Right atrium auricular region (tissue), 2 donors: ENCODE measurements around the gene KCTD8. TPM values are rescaled to one million over a fixed set of nuclear protein-coding genes. Genes with fewer than 3 reads are reported as not detected.

Source experiments
- DNase-seq: peaks from one replicate; pipeline ENCODE4 v3.0.0-alpha.2; 2019; ENCODE audit warnings: low spot score
- H3K27ac ChIP-seq, 2 donors: fragments of 200-600 bp; sonication (generic); 1 replicate in 1 of 2; 2 replicates in 1 of 2; pipeline ENCODE4 v1.5.1; 2016 to 2019
- H3K27me3 ChIP-seq, 2 donors: fragments of 200-600 bp; sonication (generic); one replicate each; pipeline versions ENCODE4 v1.5.1 to v1.6.0; 2017 to 2019
- H3K36me3 ChIP-seq: fragments of 200-600 bp; sonication (generic); one replicate; pipeline ENCODE4 v1.5.1; 2016
- H3K4me1 ChIP-seq, 2 donors: fragments of 200-600 bp; sonication (generic); one replicate each; pipeline versions ENCODE4 v1.5.1 to v1.6.0; 2017 to 2019
- H3K4me3 ChIP-seq, 2 donors: fragments of 200-600 bp; sonication (generic); 1 replicate in 1 of 2; 2 replicates in 1 of 2; pipeline ENCODE4 v1.5.1; 2017 to 2019; ENCODE audit warnings: mild to moderate bottlenecking in 1 of 2, moderate library complexity in 1 of 2
- H3K9me3 ChIP-seq, 2 donors: fragments of 200-600 bp; sonication (generic); one replicate each; pipeline ENCODE4 v1.5.1; 2019
- total RNA-seq, 2 donors: library from RNA; depleted of rRNA; stranded (reverse); fragments of >200 nt; gene quantifications; one replicate each; pipeline ENCODE4 v1.1.0, GENCODE V29; 2016
- TF ChIP-seq, protein P1 (sequence below), 2 donors: fragments of 200-600 bp; sonication (generic); IDR thresholded peaks; one replicate each; pipeline ENCODE4 v1.5.1; 2019; ENCODE audit warnings: antibody characterized with exemption in 2 of 2

KCTD8 gene
- total RNA-seq, 2 donors from 2014 or later = 0.74 to 1.0 TPM

GRCh38 chr4:44462259-44462658 lies 13.7 kb upstream of the KCTD8 start:
- TF ChIP-seq, protein P1, sequence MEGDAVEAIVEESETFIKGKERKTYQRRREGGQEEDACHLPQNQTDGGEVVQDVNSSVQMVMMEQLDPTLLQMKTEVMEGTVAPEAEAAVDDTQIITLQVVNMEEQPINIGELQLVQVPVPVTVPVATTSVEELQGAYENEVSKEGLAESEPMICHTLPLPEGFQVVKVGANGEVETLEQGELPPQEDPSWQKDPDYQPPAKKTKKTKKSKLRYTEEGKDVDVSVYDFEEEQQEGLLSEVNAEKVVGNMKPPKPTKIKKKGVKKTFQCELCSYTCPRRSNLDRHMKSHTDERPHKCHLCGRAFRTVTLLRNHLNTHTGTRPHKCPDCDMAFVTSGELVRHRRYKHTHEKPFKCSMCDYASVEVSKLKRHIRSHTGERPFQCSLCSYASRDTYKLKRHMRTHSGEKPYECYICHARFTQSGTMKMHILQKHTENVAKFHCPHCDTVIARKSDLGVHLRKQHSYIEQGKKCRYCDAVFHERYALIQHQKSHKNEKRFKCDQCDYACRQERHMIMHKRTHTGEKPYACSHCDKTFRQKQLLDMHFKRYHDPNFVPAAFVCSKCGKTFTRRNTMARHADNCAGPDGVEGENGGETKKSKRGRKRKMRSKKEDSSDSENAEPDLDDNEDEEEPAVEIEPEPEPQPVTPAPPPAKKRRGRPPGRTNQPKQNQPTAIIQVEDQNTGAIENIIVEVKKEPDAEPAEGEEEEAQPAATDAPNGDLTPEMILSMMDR (IDR thresholded peaks at IDR 0.05) = no peak
- no peaks in the 10 kb centered on the region for H3K27me3 ChIP-seq
- H3K9me3 ChIP-seq = peaks cover 0 to 10% of the 10 kb centered on the region in 2 donors
- no peaks in the 10 kb centered on the region for H3K36me3 ChIP-seq
- H3K4me1 ChIP-seq = no peaks in the 10 kb centered on the region
- H3K4me3 ChIP-seq = no peak overlapping the region
- H3K27ac ChIP-seq = no peak overlapping the region
- DNase-seq = no peak

DNA sequence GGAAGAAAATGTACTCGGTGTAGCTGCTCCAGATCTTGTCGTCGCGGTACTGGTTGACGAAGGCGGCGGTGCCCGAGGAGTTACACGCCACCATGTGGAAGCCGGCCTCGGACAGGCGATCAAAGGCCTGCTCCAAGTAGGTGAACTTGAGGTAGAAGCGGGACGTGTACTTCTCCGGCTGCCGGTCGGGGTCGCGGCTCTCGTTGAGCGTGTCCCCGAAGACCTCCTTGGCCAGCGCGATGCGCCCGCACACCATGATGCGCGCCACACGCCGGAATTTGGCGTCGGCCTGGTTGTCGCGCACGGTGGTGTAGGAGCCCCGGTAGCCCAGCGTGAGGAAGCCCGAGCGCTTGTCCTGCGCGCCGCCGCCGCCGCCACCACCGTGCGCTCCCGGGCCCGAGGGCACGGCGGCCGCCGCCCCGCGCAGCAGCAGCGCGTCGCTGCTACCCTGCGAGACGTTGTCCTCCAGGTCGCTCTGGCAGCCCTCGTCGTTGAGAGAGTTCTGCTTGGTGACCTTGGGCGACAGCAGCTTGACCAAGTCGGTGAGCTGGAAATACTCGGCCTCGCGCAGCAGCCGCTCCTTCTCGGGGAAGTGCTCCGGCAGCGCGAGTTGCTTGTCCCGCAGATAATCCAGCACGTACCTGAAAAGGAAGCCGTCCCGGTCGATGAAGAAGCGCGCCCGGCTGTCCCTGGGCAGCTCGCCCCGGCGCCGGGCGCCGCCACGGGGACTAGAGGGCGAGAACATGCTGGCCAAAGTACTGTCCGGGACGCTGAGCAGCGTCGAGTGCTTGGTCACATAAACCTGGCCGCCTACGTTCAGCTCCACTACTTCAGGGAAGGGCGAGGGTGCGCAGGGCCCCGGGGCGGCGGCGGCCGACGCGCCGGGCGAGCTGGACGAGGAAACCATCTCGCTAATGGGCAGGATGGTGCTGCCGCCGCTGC lies 775 bp downstream of the KCTD8 start:
- H3K27me3 ChIP-seq = peaks cover 0 to 9% of the 10 kb centered on the region in 2 donors
- H3K9me3 ChIP-seq = no peaks in the 10 kb centered on the region
- peak overlapping the region; percentile 58 to 59 for H3K27ac ChIP-seq
- peak; percentile 58 for DNase-seq
- H3K4me1 ChIP-seq = peaks cover 0 to 24% of the 10 kb centered on the region in 2 donors
- H3K36me3 ChIP-seq = no peaks in the 10 kb centered on the region
- TF ChIP-seq, protein P1 (IDR thresholded peaks at IDR 0.05) = no peak
- peak overlapping the region; percentile 28 to 54 for H3K4me3 ChIP-seq

- no peak for DNase-seq
- H3K4me1 ChIP-seq = peaks cover 0 to 24% of the 10 kb centered on the region in 2 donors
- H3K27ac ChIP-seq = no peak overlapping the region
- TF ChIP-seq, protein P1 (IDR thresholded peaks at IDR 0.05) = no peak
- peaks cover 0 to 9% of the 10 kb centered on the region in 2 donors for H3K27me3 ChIP-seq
- peak overlapping the region; percentile 28 to 54 for H3K4me3 ChIP-seq
- no peaks in the 10 kb centered on the region for H3K36me3 ChIP-seq
- H3K9me3 ChIP-seq = no peaks in the 10 kb centered on the region
These were observed 1.6 kb downstream of the KCTD8 start for GRCh38 chr4:44446801-44447562.

DNA sequence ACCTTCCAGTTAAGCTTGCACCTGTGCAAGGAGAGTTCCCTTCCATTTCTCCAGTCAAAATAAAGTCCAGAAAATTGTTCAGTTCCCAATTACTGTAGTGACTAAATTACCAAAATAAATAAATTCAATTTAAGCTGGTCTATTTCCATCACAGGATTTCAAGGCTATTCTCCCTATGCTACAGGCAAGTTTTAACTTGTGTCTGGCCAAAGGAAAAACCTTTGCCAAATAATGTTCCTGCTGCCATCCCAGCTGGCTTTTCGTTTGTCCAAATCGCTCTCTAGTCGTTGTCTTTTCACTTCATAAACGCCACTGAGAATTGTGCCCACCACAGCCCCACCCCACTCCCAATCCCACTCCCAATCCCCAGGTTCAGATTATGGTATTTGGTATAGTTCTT lies 2.4 kb downstream of the KCTD8 start:
- Histone ChIP-seq H3K27ac (no peak overlapping the region), H3K4me1 (peaks cover 0 to 24% of the 10 kb centered on the region in 2 donors), H3K4me3 (peak overlapping the region in 1 of 2 donors; percentile 54), H3K27me3 (peaks cover 0 to 9% of the 10 kb centered on the region in 2 donors), H3K9me3 (no peaks in the 10 kb centered on the region), H3K36me3 (no peaks in the 10 kb centered on the region)
- no peak for DNase-seq
- TF ChIP-seq, protein P1 (IDR thresholded peaks at IDR 0.05) = no peak

GRCh38 chr4:44438687-44439086 lies 9.9 kb downstream of the KCTD8 start:
- no peak for DNase-seq
- Histone ChIP-seq H3K27me3 (no peaks in the 10 kb centered on the region), H3K27ac (no peak overlapping the region), H3K36me3 (no peaks in the 10 kb centered on the region), H3K4me1 (no peaks in the 10 kb centered on the region), H3K9me3 (no peaks in the 10 kb centered on the region), H3K4me3 (no peak overlapping the region)
- TF ChIP-seq, protein P1 (IDR thresholded peaks at IDR 0.05) = no peak
